ENCODE measurements around the gene MZF1.

The MZF1 gene

GRCh38 chr19:58538257-58539168 lies 34.6 kb downstream of the MZF1 start:
- peak; percentile 71 to 75 for ATAC-seq

- no peak for ATAC-seq
Observed at GRCh38 chr19:58536852-58537798, 36.0 kb downstream of the MZF1 start.

GRCh38 chr19:58535857-58536256 lies 37.3 kb downstream of the MZF1 start:
- no peak for ATAC-seq

- no peak for ATAC-seq
Observed at GRCh38 chr19:58531034-58531840, 41.9 kb downstream of the MZF1 start.

GRCh38 chr19:58529405-58529804 lies 43.7 kb downstream of the MZF1 start:
- no peak for ATAC-seq

- ATAC-seq = no peak
Observed at GRCh38 chr19:58522709-58523108, 50.4 kb downstream of the MZF1 start.

GRCh38 chr19:58521651-58522050 lies 51.5 kb downstream of the MZF1 start:
- ATAC-seq = no peak

GRCh38 chr19:58520257-58520599 lies 52.9 kb downstream of the MZF1 start:
- no peak for ATAC-seq

GRCh38 chr19:58519355-58520256 lies 53.5 kb downstream of the MZF1 start, which contains the start of gene ZBTB45:
Gene ZBTB45 (minus strand): TSS chr19:58519810. CDS start chr19:58517673, 2,137 bp downstream.
- peak; percentile 88 for ATAC-seq

GRCh38 chr19:58519087-58519354 lies 54.1 kb downstream of the MZF1 start:
- peak; percentile 3 to 5 for ATAC-seq

- ATAC-seq = no peak
Observed at GRCh38 chr19:58518256-58519086, 54.7 kb downstream of the MZF1 start.

- ATAC-seq = no peak
Observed at GRCh38 chr19:58516964-58517833, 55.9 kb downstream of the MZF1 start.

GRCh38 chr19:58516246-58516836 lies 56.8 kb downstream of the MZF1 start:
- no peak for ATAC-seq

GRCh38 chr19:58515259-58515658 lies 57.9 kb downstream of the MZF1 start:
- ATAC-seq = no peak

- no peak for ATAC-seq
Observed at GRCh38 chr19:58514564-58515022, 58.5 kb downstream of the MZF1 start.

- peak; percentile 90 to 94 for ATAC-seq
Observed at GRCh38 chr19:58513694-58514563, 59.2 kb downstream of the MZF1 start.

GRCh38 chr19:58513213-58513693 lies 59.9 kb downstream of the MZF1 start:
- no peak for ATAC-seq

All from activated CD4-positive, CD25-positive, alpha-beta regulatory T cell treated with anti-CD3 and anti-CD28 coated beads, Interleukin-2, amount 50 U/mL, for 24 hours (primary cell).